Ovary (tissue), 3 donors: ENCODE data around the gene SLC16A9.

Experiments
- CTCF ChIP-seq, 3 donors: fragments of 450-650 bp in 2 of 3; fragments of 200-600 bp in 1 of 3; IDR thresholded peaks; one replicate each; pipeline versions ENCODE4 v1.5.1 to v1.8.0; 2016 to 2022; ENCODE audit warnings: antibody characterized with exemption in 3 of 3, mild to moderate bottlenecking in 1 of 3
- EP300 ChIP-seq: sonication (generic); formaldehyde crosslinking; IDR thresholded peaks from one replicate; pipeline ENCODE4 v1.6.1; 2017; ENCODE audit warnings: antibody characterized with exemption
- POLR2A ChIP-seq: fragments of 450-650 bp; IDR thresholded peaks from one replicate; pipeline ENCODE4 v1.6.1; 2017; ENCODE audit warnings: antibody characterized with exemption, mild to moderate bottlenecking, moderate library complexity
- donor health status: DM: no; HTN: no; CAD: no.

GRCh38 chr10:59736749-59737148 lies 27.1 kb upstream of the SLC16A9 start:
- no peak for TF ChIP-seq CTCF (IDR thresholded peaks at IDR 0.05)
- TF ChIP-seq EP300, result no peak
- TF ChIP-seq POLR2A, result no peak
